SK-N-SH (cell line): ENCODE data around the gene LRRC56. TPM values are rescaled to one million over a fixed set of nuclear protein-coding genes. Genes with fewer than 3 reads are reported as not detected.

Experiments used
- CTCF ChIA-PET: fragments of 300-600, 350-600 bp; formaldehyde crosslinking; extraction: SDS; loops from one replicate; lab custom pipeline; 2021; lab: Yijun Ruan, JAX
- POLR2A ChIA-PET: fragments of 350-600 bp; sonication (Branson Sonifier 250); formaldehyde crosslinking; extraction: SDS; loops from one replicate; lab custom pipeline; 2020; ENCODE audit warnings: antibody characterized with exemption, inconsistent platforms; lab: Yijun Ruan, JAX
- DNase-seq: peaks from one replicate; pipeline ENCODE4 v3.0.0; 2012
- H2AFZ ChIP-seq: fragments of 200-600 bp; sonication (generic); 2 replicates; pipeline ENCODE4 v1.8.1; 2016; ENCODE audit warnings: antibody characterized with exemption, mild to moderate bottlenecking, low read depth
- H3F3A ChIP-seq: fragments of 200-600 bp; sonication (generic); replicated peaks from 2 replicates; pipeline ENCODE3; 2016; ENCODE audit warnings: antibody characterized with exemption, mild to moderate bottlenecking; ENCODE audit not compliant: insufficient read depth
- H3K27ac ChIP-seq, 2 experiments: fragments of 200-500 bp in 1 of 2; fragments of 200-600 bp in 1 of 2; sonication (Bioruptor generic) in 1 of 2; sonication (generic), shearing (Covaris generic) in 1 of 2; 2 replicates each; pipeline versions ENCODE4 v1.5.1 to v1.6.1; 2014 to 2016; ENCODE audit warnings: low read depth in 2 of 2, inconsistent platforms in 1 of 2, low read length in 1 of 2, mild to moderate bottlenecking in 1 of 2, mixed read lengths in 1 of 2
- H3K27me3 ChIP-seq: fragments of 200-600 bp; sonication (generic), shearing (Covaris generic); 2 replicates; pipeline ENCODE4 v1.6.1; 2016; ENCODE audit warnings: mixed run types; ENCODE audit not compliant: insufficient read depth
- H3K36me3 ChIP-seq, 2 experiments: fragments of 200-500 bp in 1 of 2; fragments of 200-600 bp in 1 of 2; sonication (Bioruptor generic) in 1 of 2; sonication (generic) in 1 of 2; replicated peaks in 1 of 2; 2 replicates each; pipeline versions ENCODE3 to v1.5.1; 2014 to 2016; ENCODE audit warnings: low read length in 1 of 2, mild to moderate bottlenecking in 1 of 2; ENCODE audit not compliant: insufficient read depth in 2 of 2, control insufficient read depth in 1 of 2
- H3K4me1 ChIP-seq, 2 experiments: fragments of 200-500 bp in 1 of 2; fragments of 200-600 bp in 1 of 2; sonication (Bioruptor generic) in 1 of 2; sonication (generic), shearing (Covaris generic) in 1 of 2; 2 replicates each; pipeline versions ENCODE4 v1.5.1 to v1.6.1; 2014 to 2016; ENCODE audit warnings: low read depth in 1 of 2, low read length in 1 of 2, mixed run types in 1 of 2; ENCODE audit not compliant: insufficient read depth in 2 of 2, control insufficient read depth in 1 of 2
- H3K4me2 ChIP-seq: fragments of 200-600 bp; sonication (generic), shearing (Covaris generic); 2 replicates; pipeline ENCODE4 v1.6.1; 2017; ENCODE audit warnings: mixed run types
- H3K4me3 ChIP-seq, 2 experiments: fragments of 200-500 bp in 1 of 2; fragments of 200-600 bp in 1 of 2; sonication (Bioruptor generic) in 1 of 2; sonication (generic), shearing (Covaris generic) in 1 of 2; 2 replicates each; pipeline versions ENCODE4 v1.5.1 to v1.8.1; 2014 to 2016; ENCODE audit warnings: low read depth in 2 of 2, inconsistent platforms in 1 of 2, low read length in 1 of 2, mild to moderate bottlenecking in 1 of 2, mixed read lengths in 1 of 2, moderate library complexity in 1 of 2
- H3K79me2 ChIP-seq: fragments of 200-600 bp; sonication (generic); 2 replicates; pipeline ENCODE4 v1.8.1; 2017; ENCODE audit warnings: mild to moderate bottlenecking; ENCODE audit not compliant: insufficient read depth
- H3K9ac ChIP-seq: fragments of 200-600 bp; sonication (generic); 2 replicates; pipeline ENCODE4 v1.6.1; 2017; ENCODE audit warnings: mixed run types
- H3K9me2 ChIP-seq: fragments of 200-600 bp; sonication (generic); 2 replicates; pipeline ENCODE4 v1.6.1; 2017; ENCODE audit warnings: mixed run types
- H3K9me3 ChIP-seq: fragments of 200-600 bp; sonication (generic); 2 replicates; pipeline ENCODE4 v1.6.1; 2017; ENCODE audit warnings: mixed run types, mild to moderate bottlenecking, moderate library complexity
- H4K20me1 ChIP-seq: fragments of 200-600 bp; sonication (generic); 2 replicates; pipeline ENCODE4 v1.6.1; 2017; ENCODE audit warnings: mild to moderate bottlenecking, mixed run types; ENCODE audit not compliant: insufficient read depth
- JUND ChIP-seq: IDR thresholded peaks from 2 replicates; pipeline ENCODE4 v1.4.0; 2012
- POLR2AphosphoS5 ChIP-seq: IDR thresholded peaks from 2 replicates; pipeline ENCODE4 v1.6.1; 2012; ENCODE audit warnings: low read depth, low read length
- RCOR1 ChIP-seq: fragments of 150-350 bp; IDR thresholded peaks from 2 replicates; pipeline ENCODE4 v1.6.1; 2017; ENCODE audit warnings: antibody characterized with exemption, low read length
- RXRA ChIP-seq: IDR thresholded peaks from 2 replicates; pipeline ENCODE4 v1.4.0; 2012; ENCODE audit warnings: low read depth, mild to moderate bottlenecking, borderline replicate concordance
- YY1 ChIP-seq: IDR thresholded peaks from 2 replicates; pipeline ENCODE4 v1.4.0; 2012; ENCODE audit warnings: low read depth, mild to moderate bottlenecking
- ZBTB33 ChIP-seq: IDR thresholded peaks from 2 replicates; pipeline ENCODE4 v1.4.0; 2012; ENCODE audit warnings: low read depth, borderline replicate concordance
- WGBS: methylation state at CpG from one replicate; pipeline ENCODE4 v1.1.6; 2017; ENCODE audit warnings: low lambda C conversion rate; 5-methylcytosine and 5-hydroxymethylcytosine counted together
- polyA plus RNA-seq, 3 experiments: library from polyadenylated mRNA; depleted of rRNA; stranded (reverse); fragments of >200 nt; gene quantifications; 2 replicates each; pipeline ENCODE4 v1.2.3, GENCODE V29; 2012

LRRC56 gene
- polyA plus RNA-seq, 1 of the 3 experiments (the other 2 are of a cell fraction) = 1.2 TPM

GRCh38 chr11:554428-555226 is 17.3 kb downstream of the LRRC56 start (continued):
- no peak for TF ChIP-seq ZBTB33
- TF ChIP-seq, all 33 proteins: peak for 3

GRCh38 chr11:555227-555779 is 18.0 kb downstream of the LRRC56 start:
- H3K36me3 ChIP-seq = no peaks in the 10 kb centered on the region
- peak; percentile 59 for DNase-seq
- no peaks in the 10 kb centered on the region for H3K9me2 ChIP-seq
- no peaks in the 10 kb centered on the region for H3K79me2 ChIP-seq
- ChIA-PET CTCF (interaction anchor here (0.8 to 3.6 kb wide), 33 partner anchors 8 to 250 kb away, joined by 3 to 41 read pairs (median 4); no protein-coding TSS in a partner anchor), POLR2A (interaction anchor here (0.8 to 1.1 kb wide), 3 partner anchors 9 to 19 kb away, joined by 3 to 6 read pairs (median 4); no protein-coding TSS in a partner anchor)
- H3K9me3 ChIP-seq = no peaks in the 10 kb centered on the region
- no peak overlapping the region; a peak in 1 of 4 replicates for H3K27ac ChIP-seq
- peak overlapping the region in 1 of 2 experiments; percentile 53; a peak in 2 of 4 replicates for H3K4me3 ChIP-seq
- 9% methylated on average over 8 of the region's 57 CpGs for whole genome bisulfite sequencing
- no peak overlapping the region for H3K9ac ChIP-seq
- peaks cover 4 to 26% of the 10 kb centered on the region in 2 experiments; a peak in 2 of 4 replicates for H3K4me1 ChIP-seq
- peak overlapping the region; percentile 59; the same call in 1 of the 2 replicates for H3K4me2 ChIP-seq
- peaks cover 11% of the 10 kb centered on the region for H3K27me3 ChIP-seq
- H4K20me1 ChIP-seq = no peaks in the 10 kb centered on the region
- no peak overlapping the region for H2AFZ ChIP-seq
- TF ChIP-seq POLR2AphosphoS5 (no peak), RXRA (no peak), JUND (no peak), ZBTB33 (no peak), YY1 (no peak), RCOR1 (no peak)
- no peaks in the 10 kb centered on the region for H3F3A ChIP-seq
